Measurements from ENCODE around the gene GJC1. TPM values are rescaled to one million over a fixed set of nuclear protein-coding genes. Genes with fewer than 3 reads are reported as not detected.
A peak's percentile ranks its signal among the peaks of the same experiment; 100 is the strongest.

GJC1 gene
- total RNA-seq, 5 donors from 2014 or later (not counting 1 experiment from before 2014, with no cell fraction given), result 0.09 to 0.93 (median 0.30) TPM; not detected in 2

GRCh38 chr17:44840274-44840673 is 10.2 kb upstream of the GJC1 start:
- H3K27me3 Mint-ChIP-seq, result peaks cover 0 to 2% of the 10 kb centered on the region in 2 donors
- DNase-seq, result no peak
- Histone ChIP-seq H3K27me3 (replicated peaks in 1 of 2; ENCODE audit: control insufficient read depth in 2 of 2, extremely low read depth in 1 of 2, insufficient read depth in 2 of 2, low read length in 1 of 2) (peaks cover 0 to 2% of the 10 kb centered on the region in 2 experiments), H3K36me3 (ENCODE audit: control insufficient read depth in 2 of 2, extremely low read depth in 1 of 2, insufficient read depth in 1 of 2, low read length in 1 of 2) (no peaks in the 10 kb centered on the region), H3K4me3 (ENCODE audit: control insufficient read depth in 1 of 2, extremely low read depth in 1 of 2, low read length in 1 of 2) (no peak overlapping the region), H3K4me1 (ENCODE audit: control insufficient read depth in 1 of 2, extremely low read depth in 1 of 2, insufficient read depth in 2 of 2, low read length in 2 of 2) (no peaks in the 10 kb centered on the region), H3K27ac (ENCODE audit: low read length) (no peak overlapping the region), H3K9me3 (no peaks in the 10 kb centered on the region)
- ChIA-PET POLR2A (no interaction called here), CTCF (no interaction called here)
- no peak overlapping the region for H3K27ac Mint-ChIP-seq
- no peaks in the 10 kb centered on the region for H3K9me3 Mint-ChIP-seq
- 10% methylated on average over 1 of the region's 4 CpGs for WGBS (ENCODE audit: insufficient coverage)
- no peaks in the 10 kb centered on the region for H3K36me3 Mint-ChIP-seq
- ATAC-seq (replicated peaks in 1 of 4), result no peak
- H3K4me3 Mint-ChIP-seq, result no peak overlapping the region
- H3K4me1 Mint-ChIP-seq, result no peaks in the 10 kb centered on the region

GRCh38 chr17:44837196-44837595 is 7.1 kb upstream of the GJC1 start:
- Mint-ChIP-seq H3K9me3 (no peaks in the 10 kb centered on the region), H3K27me3 (peaks cover 13 to 27% of the 10 kb centered on the region in 2 donors), H3K4me1 (no peaks in the 10 kb centered on the region), H3K36me3 (no peaks in the 10 kb centered on the region), H3K27ac (no peak overlapping the region), H3K4me3 (no peak overlapping the region)
- DNase-seq (no peak), ATAC-seq (replicated peaks in 1 of 4) (no peak)
- no peak overlapping the region for H3K27ac ChIP-seq (ENCODE audit: low read length)
- no peaks in the 10 kb centered on the region for H3K4me1 ChIP-seq (ENCODE audit: control insufficient read depth in 1 of 2, extremely low read depth in 1 of 2, insufficient read depth in 2 of 2, low read length in 2 of 2)
- ChIA-PET POLR2A (no interaction called here), CTCF (no interaction called here)
- peaks cover 0 to 21% of the 10 kb centered on the region in 2 experiments for H3K27me3 ChIP-seq (replicated peaks in 1 of 2; ENCODE audit: control insufficient read depth in 2 of 2, extremely low read depth in 1 of 2, insufficient read depth in 2 of 2, low read length in 1 of 2)
- no peak overlapping the region for H3K4me3 ChIP-seq (ENCODE audit: control insufficient read depth in 1 of 2, extremely low read depth in 1 of 2, low read length in 1 of 2)
- H3K36me3 ChIP-seq (ENCODE audit: control insufficient read depth in 2 of 2, extremely low read depth in 1 of 2, insufficient read depth in 1 of 2, low read length in 1 of 2), result no peaks in the 10 kb centered on the region
- no CpG with 5 or more reads among the region's 2 CpGs for WGBS (ENCODE audit: insufficient coverage)
- H3K9me3 ChIP-seq, result no peaks in the 10 kb centered on the region

DNA sequence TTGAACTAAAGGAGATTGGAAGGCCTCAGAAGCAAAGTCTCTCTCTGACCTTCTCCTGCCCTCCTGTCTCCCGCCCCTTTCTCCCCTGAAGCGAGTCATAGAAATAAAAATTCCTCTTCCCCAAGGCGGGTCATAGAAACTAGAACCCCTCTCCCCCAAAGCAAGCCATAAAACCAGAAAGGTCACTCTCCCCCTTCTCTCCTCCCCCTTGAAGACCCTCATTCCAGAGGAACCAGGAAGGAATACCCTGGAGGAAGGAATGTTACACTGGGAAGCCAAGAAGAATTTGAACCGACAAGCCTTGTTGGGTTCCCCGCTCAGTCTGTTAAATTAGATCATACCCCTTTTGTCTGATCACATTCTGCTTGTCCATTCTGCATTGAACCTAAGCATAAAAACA is 2.7 kb upstream of the GJC1 start:
- Histone ChIP-seq H3K36me3 (ENCODE audit: control insufficient read depth in 2 of 2, extremely low read depth in 1 of 2, insufficient read depth in 1 of 2, low read length in 1 of 2) (no peaks in the 10 kb centered on the region), H3K9me3 (no peaks in the 10 kb centered on the region), H3K27ac (ENCODE audit: low read length) (no peak overlapping the region), H3K4me3 (ENCODE audit: control insufficient read depth in 1 of 2, extremely low read depth in 1 of 2, low read length in 1 of 2) (no peak overlapping the region), H3K27me3 (replicated peaks in 1 of 2; ENCODE audit: control insufficient read depth in 2 of 2, extremely low read depth in 1 of 2, insufficient read depth in 2 of 2, low read length in 1 of 2) (peaks cover 8 to 49% of the 10 kb centered on the region in 2 experiments), H3K4me1 (ENCODE audit: control insufficient read depth in 1 of 2, extremely low read depth in 1 of 2, insufficient read depth in 2 of 2, low read length in 2 of 2) (peaks cover 4 to 11% of the 10 kb centered on the region in 2 experiments)
- peaks cover 20 to 56% of the 10 kb centered on the region in 2 donors for H3K27me3 Mint-ChIP-seq
- 81% methylated on average over 2 of the region's 5 CpGs for WGBS (ENCODE audit: insufficient coverage)
- CTCF ChIA-PET, result no interaction called here
- H3K9me3 Mint-ChIP-seq, result no peaks in the 10 kb centered on the region
- ATAC-seq (replicated peaks in 1 of 4) (no peak), DNase-seq (no peak)
- peaks cover 9 to 15% (median 11%) of the 10 kb centered on the region in 3 donors for H3K4me1 Mint-ChIP-seq
- no peaks in the 10 kb centered on the region for H3K36me3 Mint-ChIP-seq
- H3K4me3 Mint-ChIP-seq, result no peak overlapping the region
- POLR2A ChIA-PET, result no interaction called here
- no peak overlapping the region for H3K27ac Mint-ChIP-seq

- Histone ChIP-seq H3K4me3 (ENCODE audit: control insufficient read depth in 1 of 2, extremely low read depth in 1 of 2, low read length in 1 of 2) (no peak overlapping the region), H3K9me3 (no peaks in the 10 kb centered on the region), H3K27ac (ENCODE audit: low read length) (no peak overlapping the region), H3K27me3 (replicated peaks in 1 of 2; ENCODE audit: control insufficient read depth in 2 of 2, extremely low read depth in 1 of 2, insufficient read depth in 2 of 2, low read length in 1 of 2) (peaks cover 8 to 59% of the 10 kb centered on the region in 2 experiments), H3K4me1 (ENCODE audit: control insufficient read depth in 1 of 2, extremely low read depth in 1 of 2, insufficient read depth in 2 of 2, low read length in 2 of 2) (peaks cover 4 to 11% of the 10 kb centered on the region in 2 experiments), H3K36me3 (ENCODE audit: control insufficient read depth in 2 of 2, extremely low read depth in 1 of 2, insufficient read depth in 1 of 2, low read length in 1 of 2) (no peaks in the 10 kb centered on the region)
- ATAC-seq (replicated peaks in 1 of 4), result no peak
- peaks cover 32 to 68% of the 10 kb centered on the region in 2 donors for H3K27me3 Mint-ChIP-seq
- peaks cover 9 to 15% (median 11%) of the 10 kb centered on the region in 3 donors for H3K4me1 Mint-ChIP-seq
- ChIA-PET POLR2A (interaction anchor here in 1 of 2 donors (0.7 kb wide), 1 partner anchor 1183 kb away, joined by 4 read pairs; no protein-coding TSS in a partner anchor), CTCF (no interaction called here)
- no peaks in the 10 kb centered on the region for H3K9me3 Mint-ChIP-seq
- no peaks in the 10 kb centered on the region for H3K36me3 Mint-ChIP-seq
- H3K27ac Mint-ChIP-seq, result no peak overlapping the region
- peak overlapping the region in 1 of 3 donors; percentile 81 for H3K4me3 Mint-ChIP-seq
- WGBS (ENCODE audit: insufficient coverage), result 89% methylated on average over 5 of the region's 12 CpGs
- DNase-seq, result no peak
Measured at GRCh38 chr17:44831371-44831770, 1.3 kb upstream of the GJC1 start.

GRCh38 chr17:44830359-44831288 is 537 bp upstream of the GJC1 start:
- no peak overlapping the region for H3K27ac ChIP-seq (ENCODE audit: low read length)
- Mint-ChIP-seq H3K4me1 (peaks cover 9 to 15% (median 11%) of the 10 kb centered on the region in 3 donors), H3K36me3 (no peaks in the 10 kb centered on the region), H3K27ac (no peak overlapping the region), H3K4me3 (peak overlapping the region; percentile 66 to 81 (median 76)), H3K9me3 (no peaks in the 10 kb centered on the region), H3K27me3 (peaks cover 32 to 75% of the 10 kb centered on the region in 2 donors)
- peaks cover 8 to 66% of the 10 kb centered on the region in 2 experiments for H3K27me3 ChIP-seq (replicated peaks in 1 of 2; ENCODE audit: control insufficient read depth in 2 of 2, extremely low read depth in 1 of 2, insufficient read depth in 2 of 2, low read length in 1 of 2)
- CTCF ChIA-PET, result no interaction called here
- ATAC-seq (replicated peaks in 1 of 4) (peak; percentile 33 to 56 (median 48)), DNase-seq (peak in 8 of 35 experiments; percentile 6 to 31 (median 16))
- POLR2A ChIA-PET, result interaction anchor here in 1 of 2 donors (0.7 kb wide), 1 partner anchor 1182 kb away, joined by 4 read pairs; no protein-coding TSS in a partner anchor
- peak overlapping the region; percentile 10 to 55 for H3K4me3 ChIP-seq (ENCODE audit: control insufficient read depth in 1 of 2, extremely low read depth in 1 of 2, low read length in 1 of 2)
- H3K36me3 ChIP-seq (ENCODE audit: control insufficient read depth in 2 of 2, extremely low read depth in 1 of 2, insufficient read depth in 1 of 2, low read length in 1 of 2), result no peaks in the 10 kb centered on the region
- H3K9me3 ChIP-seq, result no peaks in the 10 kb centered on the region
- 3% methylated on average over 53 of the region's 58 CpGs for WGBS (ENCODE audit: insufficient coverage)
- peaks cover 4 to 11% of the 10 kb centered on the region in 2 experiments for H3K4me1 ChIP-seq (ENCODE audit: control insufficient read depth in 1 of 2, extremely low read depth in 1 of 2, insufficient read depth in 2 of 2, low read length in 2 of 2)

GRCh38 chr17:44828919-44829522 is 1.1 kb downstream of the GJC1 start:
- peaks cover 8 to 68% of the 10 kb centered on the region in 2 experiments for H3K27me3 ChIP-seq (replicated peaks in 1 of 2; ENCODE audit: control insufficient read depth in 2 of 2, extremely low read depth in 1 of 2, insufficient read depth in 2 of 2, low read length in 1 of 2)
- WGBS (ENCODE audit: insufficient coverage), result 5% methylated on average over 18 of the region's 21 CpGs
- H3K4me1 ChIP-seq (ENCODE audit: control insufficient read depth in 1 of 2, extremely low read depth in 1 of 2, insufficient read depth in 2 of 2, low read length in 2 of 2), result peaks cover 4 to 11% of the 10 kb centered on the region in 2 experiments
- H3K4me3 ChIP-seq (ENCODE audit: control insufficient read depth in 1 of 2, extremely low read depth in 1 of 2, low read length in 1 of 2), result peak overlapping the region; percentile 24 to 70
- H3K36me3 ChIP-seq (ENCODE audit: control insufficient read depth in 2 of 2, extremely low read depth in 1 of 2, insufficient read depth in 1 of 2, low read length in 1 of 2), result no peaks in the 10 kb centered on the region
- Mint-ChIP-seq H3K27ac (peak overlapping the region in 1 of 2 donors; percentile 4), H3K27me3 (peaks cover 31 to 76% of the 10 kb centered on the region in 2 donors), H3K4me1 (peaks cover 9 to 15% (median 11%) of the 10 kb centered on the region in 3 donors), H3K9me3 (no peaks in the 10 kb centered on the region), H3K36me3 (no peaks in the 10 kb centered on the region), H3K4me3 (peak overlapping the region; percentile 78 to 81 (median 79))
- H3K9me3 ChIP-seq, result no peaks in the 10 kb centered on the region
- ChIA-PET POLR2A (interaction anchor here in 1 of 2 donors (0.5 kb wide), 1 partner anchor 142 kb away, joined by 5 read pairs; no protein-coding TSS in a partner anchor), CTCF (no interaction called here)
- peak in 8 of 35 experiments; percentile 5 to 33 (median 9) for DNase-seq
- peak in 3 of 4 experiments; percentile 13 to 40 (median 24) for ATAC-seq (replicated peaks in 1 of 4)
- H3K27ac ChIP-seq (ENCODE audit: low read length), result no peak overlapping the region

Data from T-cell (primary cell).